Measurements from ENCODE around the gene FGFBP1.

DNA sequence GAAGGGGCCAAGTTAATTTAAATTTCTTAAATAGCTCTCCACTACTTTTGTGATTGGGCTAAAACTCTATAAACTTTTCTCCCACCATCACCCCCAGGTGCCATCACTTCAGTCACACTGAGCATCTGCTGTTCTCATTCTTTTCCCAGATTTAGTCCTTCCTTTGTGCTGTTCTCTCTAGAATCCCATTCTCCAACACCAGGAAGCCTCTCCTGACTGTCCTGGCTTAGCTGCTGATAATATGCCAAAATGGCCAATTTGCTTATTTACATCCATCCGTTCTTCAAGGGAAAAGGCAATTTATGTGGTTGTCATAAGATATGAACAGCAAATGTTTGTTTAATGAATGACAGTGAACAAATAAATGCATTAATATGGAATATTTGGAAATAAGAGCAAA is 44.1 kb downstream of the FGFBP1 start:
- TF ChIP-seq, protein P1, sequence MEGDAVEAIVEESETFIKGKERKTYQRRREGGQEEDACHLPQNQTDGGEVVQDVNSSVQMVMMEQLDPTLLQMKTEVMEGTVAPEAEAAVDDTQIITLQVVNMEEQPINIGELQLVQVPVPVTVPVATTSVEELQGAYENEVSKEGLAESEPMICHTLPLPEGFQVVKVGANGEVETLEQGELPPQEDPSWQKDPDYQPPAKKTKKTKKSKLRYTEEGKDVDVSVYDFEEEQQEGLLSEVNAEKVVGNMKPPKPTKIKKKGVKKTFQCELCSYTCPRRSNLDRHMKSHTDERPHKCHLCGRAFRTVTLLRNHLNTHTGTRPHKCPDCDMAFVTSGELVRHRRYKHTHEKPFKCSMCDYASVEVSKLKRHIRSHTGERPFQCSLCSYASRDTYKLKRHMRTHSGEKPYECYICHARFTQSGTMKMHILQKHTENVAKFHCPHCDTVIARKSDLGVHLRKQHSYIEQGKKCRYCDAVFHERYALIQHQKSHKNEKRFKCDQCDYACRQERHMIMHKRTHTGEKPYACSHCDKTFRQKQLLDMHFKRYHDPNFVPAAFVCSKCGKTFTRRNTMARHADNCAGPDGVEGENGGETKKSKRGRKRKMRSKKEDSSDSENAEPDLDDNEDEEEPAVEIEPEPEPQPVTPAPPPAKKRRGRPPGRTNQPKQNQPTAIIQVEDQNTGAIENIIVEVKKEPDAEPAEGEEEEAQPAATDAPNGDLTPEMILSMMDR (conservative IDR thresholded peaks at IDR 0.05; ENCODE audit: low read depth, low read length): no peak
- no peak for TF ChIP-seq MAFK (IDR thresholded peaks at IDR 0.05; ENCODE audit: low read depth, low read length)
- TF ChIP-seq RFX5 (IDR thresholded peaks at IDR 0.05; ENCODE audit: low read depth, low read length): no peak
- TF ChIP-seq POLR2A (IDR thresholded peaks at IDR 0.05; ENCODE audit: low read depth, low read length): no peak
- no peak for TF ChIP-seq RAD21 (IDR thresholded peaks at IDR 0.05; ENCODE audit: low read length)
- TF ChIP-seq, protein P2, sequence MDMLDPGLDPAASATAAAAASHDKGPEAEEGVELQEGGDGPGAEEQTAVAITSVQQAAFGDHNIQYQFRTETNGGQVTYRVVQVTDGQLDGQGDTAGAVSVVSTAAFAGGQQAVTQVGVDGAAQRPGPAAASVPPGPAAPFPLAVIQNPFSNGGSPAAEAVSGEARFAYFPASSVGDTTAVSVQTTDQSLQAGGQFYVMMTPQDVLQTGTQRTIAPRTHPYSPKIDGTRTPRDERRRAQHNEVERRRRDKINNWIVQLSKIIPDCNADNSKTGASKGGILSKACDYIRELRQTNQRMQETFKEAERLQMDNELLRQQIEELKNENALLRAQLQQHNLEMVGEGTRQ (IDR thresholded peaks at IDR 0.05; ENCODE audit: low read depth, low read length): no peak
- TF ChIP-seq MAZ (IDR thresholded peaks at IDR 0.05; ENCODE audit: borderline replicate concordance, low read depth, low read length): no peak
- TF ChIP-seq RCOR1 (IDR thresholded peaks at IDR 0.05; ENCODE audit: insufficient replicate concordance, low read length): no peak
- TF ChIP-seq CEBPB (IDR thresholded peaks at IDR 0.05; ENCODE audit: low read depth, low read length): no peak
- TF ChIP-seq SMC3 (IDR thresholded peaks at IDR 0.05; ENCODE audit: low read depth, low read length): no peak
- no peak for TF ChIP-seq CHD1 (IDR thresholded peaks at IDR 0.05; ENCODE audit: low read depth, low read length)
- no peak for TF ChIP-seq FOS (IDR thresholded peaks at IDR 0.05; ENCODE audit: low read depth, low read length)
- no peak for TF ChIP-seq BHLHE40 (IDR thresholded peaks at IDR 0.05; ENCODE audit: low read depth, low read length)
- no peak for TF ChIP-seq NFE2L2 (IDR thresholded peaks at IDR 0.05; ENCODE audit: low read depth, low read length)

Measured in IMR-90 (cell line).